ENCODE measurements around the gene TASP1.
"Not testable (repeated sequence)": the region's sequence is repeated elsewhere in the genome, so short reads cannot be mapped to it uniquely, and the experiment has no call there.

The TASP1 gene

GRCh38 chr20:13648291-13649228 is 9.8 kb upstream of the TASP1 start:
- no peak for DNase-seq

DNA sequence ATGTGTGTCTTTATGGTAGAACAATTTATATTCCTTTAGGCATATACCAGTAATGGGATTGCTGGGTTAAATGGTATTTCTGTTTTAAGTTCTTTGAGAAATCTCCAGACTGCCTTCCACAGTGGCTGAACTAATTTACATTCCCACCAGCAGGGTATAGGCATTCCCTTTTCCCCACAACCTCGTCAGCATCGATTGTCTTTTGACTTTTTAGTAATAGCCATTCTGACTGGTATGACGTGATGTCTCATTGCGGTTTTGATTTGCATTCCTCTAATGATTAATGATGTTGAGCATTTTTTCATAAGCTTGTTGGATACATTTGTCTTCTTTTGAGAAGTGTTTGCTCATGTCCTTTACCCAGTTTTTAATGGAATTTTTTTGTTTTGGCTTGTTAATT is 5.3 kb upstream of the TASP1 start:
- no peak for DNase-seq

GRCh38 chr20:13639150-13639497 is 392 bp upstream of the TASP1 start:
- no peak for DNase-seq

GRCh38 chr20:13638162-13638495 is 603 bp downstream of the TASP1 start:
- no peak for DNase-seq

DNA sequence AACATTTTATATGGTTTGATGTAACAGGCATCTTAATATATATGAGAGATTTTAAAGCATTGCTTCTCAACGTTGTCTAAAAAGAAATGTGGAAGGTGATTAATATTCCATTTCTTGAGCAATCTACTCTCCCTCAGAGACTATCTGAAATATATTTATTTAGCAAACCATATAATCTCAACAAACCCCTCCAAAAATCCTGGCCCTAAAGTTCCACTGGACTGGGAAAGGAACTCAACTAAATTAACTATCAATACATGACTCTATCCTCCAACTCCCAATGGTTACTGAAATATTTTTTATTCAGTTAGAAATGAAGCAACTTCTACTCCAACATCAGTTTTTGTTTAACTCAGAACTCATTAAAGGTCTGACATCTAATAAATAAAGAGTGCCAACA is 6.3 kb downstream of the TASP1 start:
- no peak for DNase-seq

GRCh38 chr20:13627525-13627924 is 11.2 kb downstream of the TASP1 start:
- not testable (repeated sequence) for DNase-seq

- no peak for DNase-seq
Measured at GRCh38 chr20:13626724-13627123, 12.0 kb downstream of the TASP1 start.

DNA sequence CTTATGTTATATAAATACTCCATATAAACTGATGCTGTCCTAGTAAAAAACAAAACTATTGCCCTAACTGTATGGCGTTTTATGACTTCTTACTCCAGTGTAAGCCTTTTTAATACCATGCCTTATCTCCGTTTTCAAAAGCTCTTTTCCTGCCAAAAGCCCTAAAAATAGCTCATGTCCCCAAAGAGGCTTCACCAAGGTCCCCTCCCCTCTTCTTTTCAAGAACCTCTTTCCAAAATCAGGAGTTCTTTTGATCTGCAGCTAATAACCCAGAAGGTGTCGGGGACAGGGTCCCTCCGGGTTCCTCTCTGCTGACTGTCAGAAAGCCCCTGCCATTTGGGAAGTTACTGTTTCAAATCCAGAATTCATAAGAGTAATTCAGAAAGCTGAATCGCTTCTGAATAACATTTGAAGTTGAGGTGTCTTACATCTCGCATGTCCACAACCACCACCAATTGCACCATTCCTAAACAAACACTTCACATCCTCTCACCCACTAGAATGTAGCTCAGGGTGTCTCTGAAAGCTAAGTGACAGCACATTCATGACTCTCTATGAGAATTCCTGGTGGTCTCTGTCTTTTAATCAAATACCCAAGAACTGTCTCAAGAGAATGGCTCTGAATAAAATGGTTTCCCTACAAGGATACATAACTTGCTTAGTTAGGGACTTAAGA is 13.3 kb downstream of the TASP1 start:
- DNase-seq, result no peak

- DNase-seq, result not testable (repeated sequence)
Measured at GRCh38 chr20:13619415-13619814, 19.3 kb downstream of the TASP1 start.

GRCh38 chr20:13618456-13618855 is 20.3 kb downstream of the TASP1 start:
- not testable (repeated sequence) for DNase-seq

DNA sequence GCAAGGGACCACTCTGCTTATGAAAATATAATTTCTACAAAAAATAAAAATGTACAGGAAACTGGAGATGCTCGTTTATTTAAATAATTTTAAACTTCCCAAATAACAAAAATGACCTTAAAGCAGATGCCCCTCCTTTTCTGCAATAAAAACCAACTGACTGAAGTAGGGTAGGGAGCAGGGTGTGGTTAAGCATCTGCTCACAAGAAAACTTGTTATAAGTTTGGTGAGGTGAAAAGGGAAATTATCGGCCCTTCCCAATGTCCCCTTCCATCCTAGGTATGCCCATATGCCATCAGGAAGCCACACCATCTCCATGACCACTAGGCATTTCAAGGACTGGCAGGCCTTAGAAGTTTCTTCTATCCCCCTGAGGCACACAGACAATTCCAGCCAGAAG is 21.1 kb downstream of the TASP1 start:
- not testable (repeated sequence) for DNase-seq

DNA sequence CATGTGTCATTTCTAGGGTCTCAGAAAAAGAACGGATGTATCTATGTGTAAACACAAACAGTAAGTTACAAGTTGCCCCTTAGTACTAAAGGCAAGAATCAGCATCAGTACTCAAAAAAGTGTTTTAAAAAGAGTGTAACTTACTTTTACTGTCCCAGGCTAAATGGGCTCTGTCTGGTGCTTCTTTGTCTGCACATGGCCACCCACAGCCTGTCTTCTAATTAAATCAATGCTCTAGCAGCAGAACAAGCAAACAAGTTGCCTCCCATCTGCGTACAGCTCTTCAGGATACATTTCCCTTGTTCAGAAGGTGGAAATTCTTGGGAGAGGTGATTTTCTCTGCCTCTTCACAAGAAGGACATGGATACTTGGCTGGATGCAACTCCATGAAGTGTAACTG is 22.0 kb downstream of the TASP1 start:
- not testable (repeated sequence) for DNase-seq

GRCh38 chr20:13613917-13614316 is 24.8 kb downstream of the TASP1 start:
- no peak for DNase-seq

DNA sequence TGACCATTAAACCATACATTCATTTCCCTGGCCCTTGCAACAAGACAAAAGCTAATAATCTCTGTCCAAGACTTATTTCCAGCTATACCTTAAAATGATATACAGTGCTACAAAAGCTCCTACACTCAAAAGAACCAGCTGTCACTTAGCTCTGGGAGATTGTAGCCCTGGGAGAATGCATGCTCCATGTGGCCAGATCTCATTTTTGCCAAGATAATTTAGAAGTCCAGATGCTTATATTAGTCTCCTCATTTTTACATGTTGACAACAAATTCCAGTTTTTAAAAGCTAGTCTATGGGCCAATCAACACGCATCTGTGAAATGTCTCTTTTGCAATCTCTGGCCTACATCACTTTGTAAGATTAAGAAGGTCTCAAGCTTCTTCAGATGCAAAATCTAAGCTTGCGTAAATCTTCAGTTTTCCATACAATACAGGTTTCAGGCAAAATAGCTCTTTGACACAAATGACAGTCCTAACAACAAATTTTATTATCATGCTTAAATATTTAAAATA is 27.1 kb downstream of the TASP1 start:
- no peak for DNase-seq

DNA sequence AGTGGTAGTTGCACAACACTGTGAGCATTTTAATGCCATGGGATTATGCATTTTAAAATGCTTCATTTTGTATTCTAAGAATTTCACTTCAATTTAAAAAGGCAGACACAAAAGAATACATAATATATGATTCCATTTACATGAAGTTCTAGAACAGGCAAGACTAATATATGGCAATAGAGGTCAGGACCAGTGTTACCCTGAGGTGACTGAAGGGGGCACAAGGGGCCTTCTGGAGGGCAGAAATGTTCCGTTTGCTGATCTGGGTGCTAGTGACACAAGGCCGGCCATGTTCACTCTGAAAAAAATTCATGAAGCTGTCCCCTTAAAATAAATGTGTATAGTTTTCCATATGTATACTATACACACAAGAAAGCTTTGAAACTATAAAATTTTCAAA is 28.5 kb downstream of the TASP1 start:
- DNase-seq, result no peak

- no peak for DNase-seq
Measured at GRCh38 chr20:13608066-13608465, 30.7 kb downstream of the TASP1 start.

- not testable (repeated sequence) for DNase-seq
Measured at GRCh38 chr20:13593423-13593822, 45.3 kb downstream of the TASP1 start.

DNA sequence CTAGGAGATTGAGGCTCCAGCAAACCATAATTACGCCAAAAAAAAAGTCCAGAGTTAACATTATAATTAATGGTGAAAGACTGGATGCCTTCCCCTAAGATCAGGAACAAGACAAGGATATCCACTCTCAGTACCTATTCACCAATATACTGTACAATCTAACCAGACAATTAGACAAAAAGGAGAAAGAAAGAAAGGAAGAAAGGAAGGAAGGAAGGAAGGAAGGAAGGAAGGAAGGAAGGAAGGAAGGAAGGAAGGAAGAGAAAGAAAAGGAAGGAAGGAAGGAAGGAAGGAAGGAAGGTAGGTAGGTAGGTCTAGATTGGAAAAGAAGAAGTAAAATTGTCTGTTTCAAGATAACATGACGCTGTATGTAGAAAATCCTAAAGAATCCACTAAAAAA is 50.7 kb downstream of the TASP1 start:
- no peak for DNase-seq

- DNase-seq, result no peak
Measured at GRCh38 chr20:13587370-13587769, 51.4 kb downstream of the TASP1 start.

GRCh38 chr20:13586133-13586532 is 52.6 kb downstream of the TASP1 start:
- no peak for DNase-seq

DNA sequence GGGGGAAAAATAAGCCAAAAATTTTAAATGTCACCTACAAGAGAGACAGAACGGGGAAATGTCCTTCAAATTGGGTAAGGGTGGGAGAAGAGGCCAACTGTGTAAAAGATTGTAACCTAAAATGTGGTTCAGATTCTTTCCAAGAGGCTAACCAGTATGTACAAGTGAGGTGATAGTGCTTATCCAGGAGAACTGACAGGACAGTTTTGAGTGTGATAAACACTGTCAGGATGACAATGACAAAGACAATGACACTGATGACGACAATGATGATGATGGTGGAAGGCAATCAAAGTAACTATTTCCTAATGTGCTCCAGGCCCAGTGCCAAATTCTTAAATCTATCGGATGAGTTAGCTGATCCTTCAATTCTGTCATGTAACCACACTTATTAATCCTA is 57.3 kb downstream of the TASP1 start:
- DNase-seq, result no peak

DNA sequence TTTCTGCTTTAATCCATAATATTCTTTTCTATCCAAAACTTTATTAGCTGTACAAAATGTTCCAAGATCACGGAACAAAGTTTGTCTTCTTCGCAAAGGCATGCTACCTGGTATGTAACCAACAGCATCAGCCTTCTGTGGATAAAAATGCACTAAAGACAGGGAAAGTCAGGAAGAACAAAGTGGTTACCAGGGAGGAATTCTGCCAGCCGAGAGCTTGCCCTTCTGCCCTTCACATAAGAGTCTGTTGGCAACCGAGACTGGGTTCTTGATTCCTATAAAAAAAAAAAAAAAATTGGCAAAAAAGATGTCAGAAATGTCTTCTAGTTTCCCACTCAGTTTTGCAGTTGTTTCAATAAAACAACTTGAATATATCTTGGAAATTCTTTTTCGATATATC is 58.0 kb downstream of the TASP1 start:
- DNase-seq, result no peak

DNA sequence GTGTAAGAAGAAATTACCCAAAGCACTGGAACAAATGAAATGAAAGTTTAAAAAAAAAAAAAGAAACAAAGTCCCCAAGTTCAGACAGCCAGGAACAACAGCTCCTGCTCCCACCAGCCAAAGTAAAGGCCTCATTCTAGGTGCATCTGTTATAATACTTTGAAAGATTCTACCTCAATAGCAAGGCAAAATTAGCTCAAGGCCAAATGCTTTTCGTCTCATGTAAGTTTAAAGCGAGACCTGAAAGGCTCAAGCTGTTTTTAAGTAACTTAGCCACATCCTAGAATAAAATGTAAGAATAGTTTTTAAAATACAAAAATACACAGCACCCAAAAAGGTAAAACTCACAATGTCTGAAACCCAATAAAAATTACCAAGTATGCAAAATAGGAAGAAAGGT is 64.7 kb downstream of the TASP1 start:
- DNase-seq, result no peak

DNA sequence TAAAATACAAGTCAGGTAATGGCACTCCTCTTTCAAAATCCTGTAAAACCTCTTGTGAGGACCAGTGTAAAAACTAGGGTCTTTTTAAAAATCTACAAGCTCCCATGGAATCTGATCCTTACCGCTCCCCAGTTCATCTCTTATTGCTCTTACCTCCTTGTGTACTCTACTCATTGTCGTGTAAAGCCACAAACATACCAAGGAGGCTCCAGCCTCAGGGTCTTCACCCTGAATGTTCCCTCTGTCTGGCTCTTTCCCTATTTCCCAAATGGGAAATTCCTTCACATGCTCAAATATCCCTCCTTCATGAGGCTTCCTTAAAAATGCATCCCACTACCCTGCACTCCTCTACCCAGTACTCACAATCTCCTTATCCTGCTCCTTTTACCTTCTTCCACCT is 67.1 kb downstream of the TASP1 start:
- DNase-seq, result no peak

All from NCI-H1694 (cell line).